HFFc6 (cell line): ENCODE measurements around the gene PNLIPRP3. TPM values are rescaled to one million over a fixed set of nuclear protein-coding genes. Genes with fewer than 3 reads are reported as not detected.

Source experiments
- DNase-seq: peaks from one replicate; pipeline ENCODE4 v3.0.0-alpha.2; 2018
- H3K27ac Mint-ChIP-seq: 2 replicates; pipeline ENCODE4 v1.8.0; 2020; ENCODE audit warnings: mild to moderate bottlenecking, mixed read lengths
- H3K27me3 Mint-ChIP-seq: 2 replicates; pipeline ENCODE4 v1.8.0; 2021; ENCODE audit warnings: mild to moderate bottlenecking, moderate library complexity, mixed read lengths; ENCODE audit not compliant: insufficient read depth
- H3K36me3 Mint-ChIP-seq: 2 replicates; pipeline ENCODE4 v1.8.0; 2021; ENCODE audit warnings: low read depth, mixed read lengths
- H3K4me1 Mint-ChIP-seq: 2 replicates; pipeline ENCODE4 v1.8.0; 2020; ENCODE audit warnings: low read depth, mixed read lengths
- H3K4me3 Mint-ChIP-seq: 2 replicates; pipeline ENCODE4 v1.8.0; 2020; ENCODE audit warnings: mild to moderate bottlenecking, moderate library complexity, mixed read lengths
- H3K9me3 Mint-ChIP-seq: 2 replicates; pipeline ENCODE4 v1.8.0; 2020; ENCODE audit warnings: mild to moderate bottlenecking, mixed read lengths
- total RNA-seq, 6 experiments: library from RNA; stranded (reverse); fragmentation: NEBNext Ultra II Directional; extraction: Animal tissue kit (Norgen Biotek cat#: 25700); gene quantifications; 2 replicates in 1 of 6; 3 replicates in 5 of 6; pipeline ENCODE4 v1.2.3, GENCODE V29; 2021
- TF ChIP-seq, protein P1 (sequence below): fragments of 200-600 bp; sonication (generic); IDR thresholded peaks from 2 replicates; pipeline ENCODE4 v1.5.0; 2021; ENCODE audit warnings: antibody characterized with exemption, mild to moderate bottlenecking

The PNLIPRP3 gene
- total RNA-seq, 6 experiments from 2014 or later: not detected

DNA sequence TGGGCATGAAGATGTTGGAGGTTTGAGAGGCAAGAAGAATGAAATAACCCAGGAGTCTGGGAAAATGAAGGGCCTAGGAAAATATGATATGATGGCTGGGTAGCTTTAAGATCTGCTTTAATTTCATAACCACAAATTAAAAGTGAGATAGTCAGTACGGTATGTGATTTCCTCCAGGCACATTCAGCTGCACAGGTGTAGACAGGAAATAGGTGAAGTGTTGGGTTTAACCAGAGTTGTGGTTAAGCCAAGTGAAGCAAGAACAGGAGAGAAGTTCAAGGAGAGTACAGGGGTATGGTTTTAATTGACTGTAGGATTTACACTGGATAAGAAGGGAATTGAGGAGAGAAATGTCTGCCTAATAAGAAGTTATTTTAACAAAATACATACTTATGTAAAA lies 2.6 kb downstream of the PNLIPRP3 start:
- no peaks in the 10 kb centered on the region for H3K4me1 Mint-ChIP-seq
- H3K27me3 Mint-ChIP-seq: no peaks in the 10 kb centered on the region

DNA sequence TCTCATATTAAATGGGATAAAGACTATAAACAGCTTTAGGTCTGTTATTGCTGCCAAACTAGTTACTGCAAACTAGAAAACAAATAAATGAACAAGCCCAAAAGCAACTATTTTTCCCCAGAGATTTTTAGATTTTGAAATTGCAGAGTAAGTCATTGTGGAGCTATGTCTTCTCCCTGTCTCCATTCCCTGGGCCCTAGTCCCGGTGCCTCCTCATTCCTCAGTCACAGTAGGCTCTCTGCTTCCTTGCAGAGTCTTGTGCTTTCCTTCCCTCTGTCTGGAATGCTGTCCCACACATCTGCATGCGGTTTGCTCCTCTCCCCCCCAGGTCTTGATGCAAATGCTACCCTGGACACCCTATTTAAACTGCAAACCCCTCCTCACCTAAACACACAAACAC lies 4.0 kb downstream of the PNLIPRP3 start:
- Mint-ChIP-seq H3K27me3 (no peaks in the 10 kb centered on the region), H3K9me3 (no peaks in the 10 kb centered on the region; the same call in 1 of the 2 replicates), H3K4me3 (no peak overlapping the region), H3K27ac (no peak overlapping the region), H3K4me1 (no peaks in the 10 kb centered on the region), H3K36me3 (no peaks in the 10 kb centered on the region)
- TF ChIP-seq, protein P1, sequence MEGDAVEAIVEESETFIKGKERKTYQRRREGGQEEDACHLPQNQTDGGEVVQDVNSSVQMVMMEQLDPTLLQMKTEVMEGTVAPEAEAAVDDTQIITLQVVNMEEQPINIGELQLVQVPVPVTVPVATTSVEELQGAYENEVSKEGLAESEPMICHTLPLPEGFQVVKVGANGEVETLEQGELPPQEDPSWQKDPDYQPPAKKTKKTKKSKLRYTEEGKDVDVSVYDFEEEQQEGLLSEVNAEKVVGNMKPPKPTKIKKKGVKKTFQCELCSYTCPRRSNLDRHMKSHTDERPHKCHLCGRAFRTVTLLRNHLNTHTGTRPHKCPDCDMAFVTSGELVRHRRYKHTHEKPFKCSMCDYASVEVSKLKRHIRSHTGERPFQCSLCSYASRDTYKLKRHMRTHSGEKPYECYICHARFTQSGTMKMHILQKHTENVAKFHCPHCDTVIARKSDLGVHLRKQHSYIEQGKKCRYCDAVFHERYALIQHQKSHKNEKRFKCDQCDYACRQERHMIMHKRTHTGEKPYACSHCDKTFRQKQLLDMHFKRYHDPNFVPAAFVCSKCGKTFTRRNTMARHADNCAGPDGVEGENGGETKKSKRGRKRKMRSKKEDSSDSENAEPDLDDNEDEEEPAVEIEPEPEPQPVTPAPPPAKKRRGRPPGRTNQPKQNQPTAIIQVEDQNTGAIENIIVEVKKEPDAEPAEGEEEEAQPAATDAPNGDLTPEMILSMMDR: no peak
- DNase-seq: no peak

More for the DNA sequence above, 2.6 kb downstream of the PNLIPRP3 start:
- Mint-ChIP-seq H3K27ac (no peak overlapping the region), H3K36me3 (no peaks in the 10 kb centered on the region), H3K9me3 (no peaks in the 10 kb centered on the region; the same call in 1 of the 2 replicates), H3K4me3 (no peak overlapping the region)
- TF ChIP-seq, protein P1: no peak
- no peak for DNase-seq

DNA sequence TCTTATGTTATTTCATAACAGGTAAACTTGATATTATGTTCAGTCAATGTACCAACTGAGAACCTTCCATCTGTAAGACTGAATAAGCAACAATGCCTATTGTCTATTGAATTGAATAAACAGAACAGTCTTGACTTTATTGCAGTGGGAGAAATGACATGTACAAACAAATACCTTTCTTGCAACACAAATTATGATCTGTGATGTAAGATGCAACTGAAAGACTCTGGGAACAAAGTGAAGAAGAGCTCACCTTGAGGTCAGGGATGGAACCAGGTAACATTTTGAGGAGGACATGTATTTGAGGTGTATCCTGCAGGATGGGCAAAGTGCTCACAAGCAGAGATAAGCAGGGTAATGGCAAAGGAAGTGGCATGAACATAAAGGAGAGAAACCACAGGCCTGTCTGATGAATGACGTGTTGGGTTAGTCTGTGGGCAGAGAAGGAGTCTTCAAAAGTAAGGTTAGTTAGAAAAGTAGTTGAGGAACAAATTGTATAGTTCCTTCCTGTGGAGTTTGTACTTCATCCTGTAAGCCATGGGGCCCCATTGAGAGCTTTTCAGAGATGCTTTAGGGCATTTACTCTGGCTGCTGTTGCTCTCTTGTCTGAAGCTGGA lies 9.5 kb downstream of the PNLIPRP3 start:
- TF ChIP-seq, protein P1: no peak
- H3K27me3 Mint-ChIP-seq: no peaks in the 10 kb centered on the region
- H3K36me3 Mint-ChIP-seq: no peaks in the 10 kb centered on the region
- no peak overlapping the region for H3K4me3 Mint-ChIP-seq
- H3K27ac Mint-ChIP-seq: no peak overlapping the region
- H3K4me1 Mint-ChIP-seq: no peaks in the 10 kb centered on the region
- DNase-seq: no peak
- no peaks in the 10 kb centered on the region; the same call in none of the 2 replicates for H3K9me3 Mint-ChIP-seq

DNA sequence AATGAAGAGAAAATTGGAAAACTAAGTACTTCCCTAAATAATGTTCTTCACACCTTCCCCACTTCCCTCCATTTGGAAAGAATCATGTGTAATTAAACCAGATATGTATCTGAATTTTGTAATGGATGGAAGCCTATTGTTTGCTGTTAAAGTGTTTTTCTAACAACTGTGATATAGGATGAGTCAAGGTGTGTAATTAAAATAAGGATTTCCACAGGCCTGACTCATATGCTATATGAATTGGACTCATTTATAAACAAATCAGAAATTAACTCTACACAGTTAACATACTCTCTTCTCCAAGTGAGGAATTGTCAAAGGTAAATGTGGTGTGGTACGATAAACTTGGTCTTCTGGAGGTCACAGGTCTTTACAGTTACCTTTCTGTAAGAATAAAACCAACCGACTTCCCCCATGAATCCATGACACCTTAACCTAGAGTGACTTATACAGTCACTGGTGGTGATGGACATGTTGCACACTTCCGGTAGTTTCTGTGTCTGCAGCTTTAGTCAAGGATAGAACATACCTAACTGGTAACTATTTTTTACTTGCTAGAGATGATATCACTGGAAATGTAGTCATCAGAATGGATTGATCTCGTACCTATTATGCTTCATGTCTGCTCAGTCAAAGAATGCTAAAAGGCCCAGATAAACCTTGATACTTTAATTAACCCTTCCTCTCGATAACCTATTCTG lies 12.8 kb downstream of the PNLIPRP3 start:
- Mint-ChIP-seq H3K36me3 (no peaks in the 10 kb centered on the region), H3K27me3 (no peaks in the 10 kb centered on the region), H3K4me3 (no peak overlapping the region), H3K9me3 (no peaks in the 10 kb centered on the region; the same call in 1 of the 2 replicates), H3K27ac (no peak overlapping the region), H3K4me1 (no peaks in the 10 kb centered on the region)
- TF ChIP-seq, protein P1: no peak
- no peak for DNase-seq

DNA sequence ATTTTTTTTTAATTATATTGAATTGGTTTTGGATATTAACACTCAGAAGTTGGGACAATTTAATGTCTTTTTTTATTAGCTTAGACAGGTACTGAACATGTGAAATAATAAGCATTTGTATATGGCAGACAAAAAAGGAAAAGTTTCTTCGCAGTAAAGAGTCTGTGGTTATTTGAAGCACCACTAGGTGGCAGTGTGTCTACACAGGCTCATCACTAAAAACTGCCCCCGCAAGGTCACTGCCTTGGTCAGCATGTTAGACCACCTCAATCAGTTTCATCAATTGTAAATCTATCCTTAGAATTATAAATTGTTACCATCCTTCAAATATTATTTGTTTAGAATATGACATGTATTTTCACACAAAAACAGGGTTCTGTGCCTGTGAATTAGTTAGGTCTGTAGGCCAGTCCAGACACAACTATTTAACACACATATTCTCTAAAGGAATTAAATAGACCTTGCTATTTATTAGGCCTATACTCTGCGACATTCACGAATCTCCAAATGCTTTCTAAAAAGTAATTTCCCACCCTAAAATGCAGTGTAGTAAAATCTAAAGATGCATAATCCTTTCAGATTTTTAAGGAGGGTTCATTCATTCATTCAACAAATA lies 17.0 kb downstream of the PNLIPRP3 start:
- TF ChIP-seq, protein P1: peak; percentile 94
- peak; percentile 5 for DNase-seq
- H3K27me3 Mint-ChIP-seq: no peaks in the 10 kb centered on the region; the same call in 1 of the 2 replicates
- no peak overlapping the region for H3K27ac Mint-ChIP-seq
- no peaks in the 10 kb centered on the region for H3K9me3 Mint-ChIP-seq
- H3K4me1 Mint-ChIP-seq: no peaks in the 10 kb centered on the region
- no peak overlapping the region for H3K4me3 Mint-ChIP-seq
- H3K36me3 Mint-ChIP-seq: no peaks in the 10 kb centered on the region
